AG04450 (cell line): ENCODE results near the gene ZNF764. TPM values are rescaled to one million over a fixed set of nuclear protein-coding genes. Genes with fewer than 3 reads are reported as not detected.

Experiments used
- CTCF ChIA-PET: fragments of 300-600, 350-600 bp; formaldehyde crosslinking; extraction: SDS; loops from one replicate; lab custom pipeline; 2022; ENCODE audit warnings: antibody characterized with exemption, inconsistent platforms; lab: Charles Lee
- POLR2A ChIA-PET: fragments of 350-600 bp; formaldehyde crosslinking; extraction: SDS; loops from one replicate; lab custom pipeline; 2021; ENCODE audit warnings: antibody characterized with exemption, inconsistent platforms; lab: Yijun Ruan, JAX
- DNase-seq: peaks from one replicate; pipeline ENCODE4 v3.0.0-alpha.2; 2011; ENCODE audit warnings: low read depth, low spot score
- H3K27ac ChIP-seq: one replicate; pipeline ENCODE4 v1.5.1; 2012; ENCODE audit warnings: low read depth, low read length, control low read depth
- H3K27me3 ChIP-seq: one replicate; pipeline ENCODE4 v1.6.0; 2012; ENCODE audit warnings: low read length; ENCODE audit not compliant: control insufficient read depth, insufficient read depth
- H3K4me3 ChIP-seq: 2 replicates; pipeline ENCODE4 v1.5.1; 2011; ENCODE audit warnings: mild to moderate bottlenecking, low read depth, low read length, control low read depth
- H3K9me3 ChIP-seq: 2 replicates; pipeline ENCODE4 v1.5.1; 2012; ENCODE audit warnings: low read length; ENCODE audit not compliant: control insufficient read depth, insufficient read depth
- polyA plus RNA-seq: library from polyadenylated mRNA; depleted of rRNA; stranded (reverse); fragments of >200 nt; gene quantifications from 2 replicates; pipeline ENCODE4 v1.2.3, GENCODE V29; 2011
- TF ChIP-seq, protein P1 (sequence below): IDR thresholded peaks from 2 replicates; pipeline ENCODE4 v1.5.1; 2011; ENCODE audit warnings: low read depth, low read length, control low read depth, inconsistent platforms

ZNF764 gene
- polyA plus RNA-seq, 1 experiment: 2.5 TPM

DNA sequence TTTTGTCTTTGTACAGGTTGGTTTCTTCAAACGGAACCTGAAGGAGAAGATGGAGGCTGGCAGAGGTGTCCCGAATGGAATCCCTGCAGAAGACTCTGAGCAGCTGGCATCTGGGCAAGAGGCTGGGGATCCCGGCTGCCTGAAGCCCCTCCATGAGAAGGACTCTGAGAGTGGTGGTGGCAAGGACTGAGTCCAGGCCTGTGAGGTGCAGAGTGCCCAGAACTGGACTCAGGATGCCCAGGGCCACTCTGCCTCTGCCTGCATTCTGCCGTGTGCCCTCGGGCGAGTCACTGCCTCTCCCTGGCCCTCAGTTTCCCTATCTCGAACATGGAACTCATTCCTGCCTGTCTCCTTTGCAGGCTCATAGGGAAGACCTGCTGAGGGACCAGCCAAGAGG is 36.7 kb downstream of the ZNF764 start:
- TF ChIP-seq, protein P1, sequence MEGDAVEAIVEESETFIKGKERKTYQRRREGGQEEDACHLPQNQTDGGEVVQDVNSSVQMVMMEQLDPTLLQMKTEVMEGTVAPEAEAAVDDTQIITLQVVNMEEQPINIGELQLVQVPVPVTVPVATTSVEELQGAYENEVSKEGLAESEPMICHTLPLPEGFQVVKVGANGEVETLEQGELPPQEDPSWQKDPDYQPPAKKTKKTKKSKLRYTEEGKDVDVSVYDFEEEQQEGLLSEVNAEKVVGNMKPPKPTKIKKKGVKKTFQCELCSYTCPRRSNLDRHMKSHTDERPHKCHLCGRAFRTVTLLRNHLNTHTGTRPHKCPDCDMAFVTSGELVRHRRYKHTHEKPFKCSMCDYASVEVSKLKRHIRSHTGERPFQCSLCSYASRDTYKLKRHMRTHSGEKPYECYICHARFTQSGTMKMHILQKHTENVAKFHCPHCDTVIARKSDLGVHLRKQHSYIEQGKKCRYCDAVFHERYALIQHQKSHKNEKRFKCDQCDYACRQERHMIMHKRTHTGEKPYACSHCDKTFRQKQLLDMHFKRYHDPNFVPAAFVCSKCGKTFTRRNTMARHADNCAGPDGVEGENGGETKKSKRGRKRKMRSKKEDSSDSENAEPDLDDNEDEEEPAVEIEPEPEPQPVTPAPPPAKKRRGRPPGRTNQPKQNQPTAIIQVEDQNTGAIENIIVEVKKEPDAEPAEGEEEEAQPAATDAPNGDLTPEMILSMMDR: no peak
- Histone ChIP-seq H3K27me3 (peaks cover 5% of the 10 kb centered on the region), H3K27ac (no peak overlapping the region), H3K9me3 (no peaks in the 10 kb centered on the region; the same call in 1 of the 2 replicates), H3K4me3 (no peak overlapping the region)
- DNase-seq: no peak
- CTCF ChIA-PET: interaction anchor here (1.2 kb wide), 1 partner anchor 74 kb away, joined by 3 read pairs; no protein-coding TSS in a partner anchor
- POLR2A ChIA-PET: no interaction called here

DNA sequence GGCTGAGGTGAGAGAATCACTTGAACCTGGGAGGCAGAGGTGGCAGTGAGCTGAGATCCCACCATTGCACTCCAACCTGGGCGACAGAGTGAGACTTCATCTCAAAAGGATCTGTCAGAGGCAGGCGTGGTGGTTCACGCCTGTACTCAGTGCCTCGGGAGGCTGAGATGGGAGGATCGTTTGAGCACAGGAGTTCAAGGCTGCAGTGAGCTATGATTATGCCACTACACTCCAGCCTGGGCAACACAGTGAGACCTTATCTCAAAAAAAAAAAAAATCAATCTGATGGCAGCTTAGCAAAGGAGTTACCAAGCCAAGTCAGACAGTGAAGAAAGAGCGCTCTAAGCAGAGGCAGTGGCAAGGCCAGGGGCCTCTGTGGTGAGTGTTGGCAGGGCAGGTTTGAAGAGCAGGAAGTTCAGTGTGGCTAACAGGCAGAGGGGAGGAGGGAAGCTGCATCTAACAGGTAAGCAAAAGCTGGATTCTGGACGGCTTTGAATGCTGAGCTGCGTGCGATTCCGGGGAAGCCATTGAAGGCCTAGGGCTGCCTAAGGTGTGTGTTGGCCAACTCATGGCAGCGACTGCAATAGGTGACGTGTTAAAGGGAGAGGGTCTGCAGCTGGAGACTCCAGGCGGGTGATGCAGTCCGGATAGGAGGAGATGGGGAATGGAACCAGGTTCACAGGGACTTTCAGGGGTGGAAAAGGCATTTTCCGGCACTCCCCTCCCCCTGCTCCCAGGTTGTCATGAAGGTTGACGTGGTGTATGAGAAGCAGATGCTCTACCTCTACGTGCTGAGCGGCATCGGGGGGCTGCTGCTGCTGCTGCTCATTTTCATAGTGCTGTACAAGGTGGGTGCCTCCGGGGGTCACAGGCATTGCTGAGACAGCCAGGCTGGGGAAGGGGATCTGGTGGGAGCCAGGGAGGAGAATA is 38.8 kb downstream of the ZNF764 start:
- Histone ChIP-seq H3K9me3 (no peaks in the 10 kb centered on the region; the same call in 1 of the 2 replicates), H3K4me3 (no peak overlapping the region), H3K27ac (no peak overlapping the region), H3K27me3 (peaks cover 6% of the 10 kb centered on the region)
- CTCF ChIA-PET: no interaction called here
- POLR2A ChIA-PET: no interaction called here
- TF ChIP-seq, protein P1: no peak
- DNase-seq: no peak

DNA sequence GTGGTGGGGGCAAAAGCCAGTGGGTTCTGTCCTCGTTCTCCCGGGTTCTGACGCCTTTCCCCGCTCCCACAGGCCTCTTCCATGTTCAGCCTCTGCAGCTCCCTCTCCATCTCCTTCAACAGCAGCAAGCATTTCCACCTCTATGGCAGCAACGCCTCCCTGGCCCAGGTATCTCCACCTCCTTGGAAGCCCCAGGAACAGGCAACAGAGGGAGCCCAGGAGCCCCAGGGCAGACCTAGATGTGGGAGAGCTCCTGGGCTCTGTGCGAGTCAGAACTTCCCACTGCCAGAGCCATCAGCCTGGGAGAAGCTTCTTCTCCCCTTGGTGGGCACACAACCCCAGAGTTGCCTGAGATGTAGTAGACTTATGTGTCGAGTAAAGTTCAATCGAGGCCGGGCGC is 39.6 kb downstream of the ZNF764 start:
- peaks cover 6% of the 10 kb centered on the region for H3K27me3 ChIP-seq
- no peak for DNase-seq
- no peak overlapping the region for H3K27ac ChIP-seq
- TF ChIP-seq, protein P1: no peak
- CTCF ChIA-PET: no interaction called here
- POLR2A ChIA-PET: no interaction called here
- no peak overlapping the region for H3K4me3 ChIP-seq
- no peaks in the 10 kb centered on the region for H3K9me3 ChIP-seq

DNA sequence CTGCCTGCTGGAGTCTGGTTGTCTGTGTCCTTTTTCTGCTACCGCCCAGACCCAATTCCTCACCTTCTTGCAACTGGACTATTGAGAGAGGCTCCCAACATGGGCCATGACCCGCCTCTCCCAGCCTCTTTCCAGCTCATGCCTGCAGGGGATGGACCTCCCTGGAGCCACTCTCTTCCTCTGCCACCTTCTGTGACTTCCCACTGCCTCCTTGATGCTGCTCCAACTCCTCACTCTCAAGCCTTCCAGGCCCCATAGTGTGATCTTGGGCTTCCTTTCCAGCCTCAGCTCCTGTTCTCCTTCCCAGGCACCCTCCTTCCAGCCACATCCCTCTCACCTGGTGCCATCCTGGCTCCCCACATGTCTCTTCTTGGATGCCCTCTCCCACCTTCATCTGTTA is 42.9 kb downstream of the ZNF764 start:
- Histone ChIP-seq H3K27ac (no peak overlapping the region), H3K27me3 (peaks cover 13% of the 10 kb centered on the region), H3K9me3 (no peaks in the 10 kb centered on the region), H3K4me3 (no peak overlapping the region)
- ChIA-PET CTCF (no interaction called here), POLR2A (no interaction called here)
- TF ChIP-seq, protein P1: no peak
- DNase-seq: no peak

DNA sequence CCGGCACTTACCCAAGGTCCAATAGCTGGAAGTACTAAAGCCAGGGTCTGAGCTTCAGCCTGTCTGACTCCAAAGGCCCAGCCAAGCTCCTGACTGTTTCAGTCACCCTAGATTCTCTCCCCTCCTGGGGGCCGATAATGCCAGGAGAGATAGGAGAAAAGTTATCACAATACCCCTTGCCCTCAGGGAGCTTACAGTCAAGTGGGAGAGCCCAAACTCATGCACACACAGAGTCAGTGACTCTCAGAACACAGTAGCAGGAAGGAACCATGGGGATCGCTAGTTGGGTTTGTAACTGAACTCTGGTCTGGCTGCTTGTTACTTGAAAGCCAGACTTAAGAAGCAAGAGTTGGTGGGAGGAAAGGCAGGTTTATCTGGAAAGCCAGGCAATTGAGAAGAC is 46.7 kb downstream of the ZNF764 start:
- Histone ChIP-seq H3K27ac (no peak overlapping the region), H3K4me3 (no peak overlapping the region), H3K9me3 (no peaks in the 10 kb centered on the region), H3K27me3 (peaks cover 12% of the 10 kb centered on the region)
- no peak for DNase-seq
- CTCF ChIA-PET: interaction anchor here (1.0 kb wide), 1 partner anchor 62 kb away, joined by 3 read pairs; no protein-coding TSS in a partner anchor
- TF ChIP-seq, protein P1: no peak
- POLR2A ChIA-PET: no interaction called here
